Activated CD8-positive, alpha-beta memory T cell treated with anti-CD3 and anti-CD28 coated beads, Interleukin-2, amount 10 ng/mL, durations not matched to agents 7 days and 5 days (primary cell): ENCODE results near the gene GPSM1. TPM values are rescaled to one million over a fixed set of nuclear protein-coding genes. Genes with fewer than 3 reads are reported as not detected.

Source experiments
- ATAC-seq: fragments of 150-1000 bp; cut with Tn5 transposase; one replicate; pipeline ENCODE4 v1.10.0; 2021; ENCODE audit warnings: moderate library complexity
- CTCF ChIA-PET: fragments of 350-600 bp; sonication (Branson Sonifier 250); formaldehyde crosslinking; loops from one replicate; lab custom pipeline; 2021; ENCODE audit warnings: antibody characterized with exemption; lab: Charles Lee
- DNase-seq: peaks from one replicate; pipeline ENCODE4 v3.0.0-alpha.2; 2020
- H3K27ac Mint-ChIP-seq: one replicate; pipeline ENCODE4 v1.8.0; 2021; ENCODE audit warnings: mild to moderate bottlenecking, mixed read lengths
- H3K27me3 Mint-ChIP-seq: one replicate; pipeline ENCODE4 v1.8.0; 2021; ENCODE audit warnings: mixed read lengths
- H3K36me3 Mint-ChIP-seq: one replicate; pipeline ENCODE4 v1.8.0; 2021; ENCODE audit warnings: mild to moderate bottlenecking, mixed read lengths
- H3K4me1 Mint-ChIP-seq: one replicate; pipeline ENCODE4 v1.8.0; 2021; ENCODE audit warnings: mixed read lengths
- H3K4me3 Mint-ChIP-seq: one replicate; pipeline ENCODE4 v1.8.0; 2021; ENCODE audit warnings: mild to moderate bottlenecking, moderate library complexity, mixed read lengths
- H3K9me3 Mint-ChIP-seq: one replicate; pipeline ENCODE4 v1.8.0; 2022; ENCODE audit warnings: low read depth, mixed read lengths
- total RNA-seq, 2 experiments: library from RNA; stranded (reverse); gene quantifications; one replicate each; pipeline ENCODE4 v1.2.3, GENCODE V29; 2021

GPSM1 gene
- total RNA-seq, 2 experiments from 2014 or later, result 4.5 to 6.7 TPM

GRCh38 chr9:136374183-136374575 is 46.8 kb downstream of the GPSM1 start:
- ATAC-seq (no peak), DNase-seq (no peak)
- no peaks in the 10 kb centered on the region for H3K9me3 Mint-ChIP-seq
- no peak overlapping the region for H3K27ac Mint-ChIP-seq
- no peak overlapping the region for H3K4me3 Mint-ChIP-seq
- no peaks in the 10 kb centered on the region for H3K4me1 Mint-ChIP-seq
- H3K27me3 Mint-ChIP-seq, result no peaks in the 10 kb centered on the region
- CTCF ChIA-PET, result interaction anchor here (1.4 kb wide), 2 partner anchors 11 to 22 kb away, joined by 4 to 7 read pairs; partner anchors contain the start of gene DNLZ
- no peaks in the 10 kb centered on the region for H3K36me3 Mint-ChIP-seq

- H3K4me1 Mint-ChIP-seq, result no peaks in the 10 kb centered on the region
- H3K9me3 Mint-ChIP-seq, result no peaks in the 10 kb centered on the region
- no peak overlapping the region for H3K27ac Mint-ChIP-seq
- H3K36me3 Mint-ChIP-seq, result no peaks in the 10 kb centered on the region
- no peak overlapping the region for H3K4me3 Mint-ChIP-seq
- no peaks in the 10 kb centered on the region for H3K27me3 Mint-ChIP-seq
- no peak for ATAC-seq
- DNase-seq, result no peak
- CTCF ChIA-PET, result interaction anchor here (1.0 to 1.4 kb wide), 2 partner anchors 11 to 22 kb away, joined by 3 to 4 read pairs; no protein-coding TSS in a partner anchor
Measured at GRCh38 chr9:136375096-136375495, 47.8 kb downstream of the GPSM1 start.

GRCh38 chr9:136376457-136376856 is 49.1 kb downstream of the GPSM1 start:
- H3K27ac Mint-ChIP-seq, result no peak overlapping the region
- H3K36me3 Mint-ChIP-seq, result no peaks in the 10 kb centered on the region
- CTCF ChIA-PET, result no interaction called here
- no peaks in the 10 kb centered on the region for H3K4me1 Mint-ChIP-seq
- H3K27me3 Mint-ChIP-seq, result no peaks in the 10 kb centered on the region
- no peaks in the 10 kb centered on the region for H3K9me3 Mint-ChIP-seq
- DNase-seq (no peak), ATAC-seq (no peak)
- H3K4me3 Mint-ChIP-seq, result no peak overlapping the region

GRCh38 chr9:136377341-136378169 is 50.2 kb downstream of the GPSM1 start:
- Mint-ChIP-seq H3K4me3 (no peak overlapping the region), H3K4me1 (no peaks in the 10 kb centered on the region), H3K27ac (no peak overlapping the region), H3K9me3 (no peaks in the 10 kb centered on the region), H3K36me3 (peaks cover under 1% of the 10 kb centered on the region), H3K27me3 (no peaks in the 10 kb centered on the region)
- ATAC-seq (no peak), DNase-seq (no peak)
- CTCF ChIA-PET, result interaction anchor here (0.9 kb wide), 1 partner anchor 14 kb away, joined by 3 read pairs; the partner anchor contains the start of gene DNLZ

- ATAC-seq (no peak), DNase-seq (no peak)
- Mint-ChIP-seq H3K27me3 (no peaks in the 10 kb centered on the region), H3K4me1 (no peaks in the 10 kb centered on the region), H3K36me3 (peaks cover 2% of the 10 kb centered on the region), H3K27ac (no peak overlapping the region), H3K9me3 (no peaks in the 10 kb centered on the region), H3K4me3 (no peak overlapping the region)
- CTCF ChIA-PET, result interaction anchor here (0.9 to 1.4 kb wide), 2 partner anchors 15 kb away, joined by 3 to 5 read pairs; partner anchors contain the start of gene DNLZ
Measured at GRCh38 chr9:136378170-136379002, 51.0 kb downstream of the GPSM1 start.

GRCh38 chr9:136379003-136379287 is 51.6 kb downstream of the GPSM1 start:
- H3K9me3 Mint-ChIP-seq, result no peaks in the 10 kb centered on the region

GRCh38 chr9:136379401-136379800 is 52.1 kb downstream of the GPSM1 start:
- H3K36me3 Mint-ChIP-seq, result peaks cover 8% of the 10 kb centered on the region
- CTCF ChIA-PET, result interaction anchor here (1.4 kb wide), 1 partner anchor 16 kb away, joined by 5 read pairs; the partner anchor contains the start of gene DNLZ
- no peaks in the 10 kb centered on the region for H3K27me3 Mint-ChIP-seq

More at GRCh38 chr9:136379003-136379287, 51.6 kb downstream of the GPSM1 start:
- Mint-ChIP-seq H3K27ac (no peak overlapping the region), H3K4me3 (no peak overlapping the region), H3K27me3 (no peaks in the 10 kb centered on the region), H3K4me1 (peaks cover 2% of the 10 kb centered on the region), H3K36me3 (peaks cover 4% of the 10 kb centered on the region)
- no peak for ATAC-seq
- CTCF ChIA-PET, result interaction anchor here (1.4 kb wide), 1 partner anchor 15 kb away, joined by 5 read pairs; the partner anchor contains the start of gene DNLZ
- DNase-seq, result no peak

GRCh38 chr9:136379891-136380290 is 52.6 kb downstream of the GPSM1 start:
- H3K4me1 Mint-ChIP-seq, result peaks cover 12% of the 10 kb centered on the region
- DNase-seq (no peak), ATAC-seq (no peak)
- H3K27ac Mint-ChIP-seq, result no peak overlapping the region
- no peaks in the 10 kb centered on the region for H3K9me3 Mint-ChIP-seq
- CTCF ChIA-PET, result interaction anchor here (1.4 kb wide), 1 partner anchor 16 kb away, joined by 5 read pairs; the partner anchor contains the start of gene DNLZ
- no peaks in the 10 kb centered on the region for H3K27me3 Mint-ChIP-seq
- peaks cover 13% of the 10 kb centered on the region for H3K36me3 Mint-ChIP-seq
- H3K4me3 Mint-ChIP-seq, result no peak overlapping the region

More at GRCh38 chr9:136379401-136379800, 52.1 kb downstream of the GPSM1 start:
- no peak overlapping the region for H3K4me3 Mint-ChIP-seq
- DNase-seq, result no peak
- H3K4me1 Mint-ChIP-seq, result peaks cover 7% of the 10 kb centered on the region
- no peak overlapping the region for H3K27ac Mint-ChIP-seq
- no peak for ATAC-seq
- no peaks in the 10 kb centered on the region for H3K9me3 Mint-ChIP-seq

GRCh38 chr9:136380381-136380780 is 53.0 kb downstream of the GPSM1 start:
- H3K27me3 Mint-ChIP-seq, result no peaks in the 10 kb centered on the region
- H3K27ac Mint-ChIP-seq, result no peak overlapping the region
- CTCF ChIA-PET, result no interaction called here
- DNase-seq (no peak), ATAC-seq (no peak)
- H3K4me3 Mint-ChIP-seq, result no peak overlapping the region
- H3K9me3 Mint-ChIP-seq, result no peaks in the 10 kb centered on the region
- peaks cover 18% of the 10 kb centered on the region for H3K36me3 Mint-ChIP-seq
- peaks cover 16% of the 10 kb centered on the region for H3K4me1 Mint-ChIP-seq

- H3K4me3 Mint-ChIP-seq, result no peak overlapping the region
- no peak for ATAC-seq
- peaks cover 25% of the 10 kb centered on the region for H3K36me3 Mint-ChIP-seq
- CTCF ChIA-PET, result no interaction called here
- H3K27ac Mint-ChIP-seq, result no peak overlapping the region
- peaks cover 2% of the 10 kb centered on the region for H3K9me3 Mint-ChIP-seq
- peaks cover 25% of the 10 kb centered on the region for H3K4me1 Mint-ChIP-seq
- no peak for DNase-seq
- H3K27me3 Mint-ChIP-seq, result no peaks in the 10 kb centered on the region
Measured at GRCh38 chr9:136381311-136381710, 54.0 kb downstream of the GPSM1 start.

- Mint-ChIP-seq H3K4me1 (peaks cover 25% of the 10 kb centered on the region), H3K9me3 (peaks cover 2% of the 10 kb centered on the region), H3K27ac (no peak overlapping the region), H3K4me3 (no peak overlapping the region), H3K27me3 (no peaks in the 10 kb centered on the region), H3K36me3 (peaks cover 28% of the 10 kb centered on the region)
- CTCF ChIA-PET, result interaction anchor here (0.8 kb wide), 1 partner anchor 69 kb away, joined by 3 read pairs; no protein-coding TSS in a partner anchor
- DNase-seq, result no peak
- ATAC-seq, result no peak
Measured at GRCh38 chr9:136381966-136382513, 54.7 kb downstream of the GPSM1 start.

GRCh38 chr9:136383436-136383835 is 56.1 kb downstream of the GPSM1 start:
- H3K4me1 Mint-ChIP-seq, result peaks cover 25% of the 10 kb centered on the region
- no peak overlapping the region for H3K4me3 Mint-ChIP-seq
- ATAC-seq (no peak), DNase-seq (no peak)
- no peaks in the 10 kb centered on the region for H3K27me3 Mint-ChIP-seq
- H3K9me3 Mint-ChIP-seq, result peaks cover 2% of the 10 kb centered on the region
- H3K36me3 Mint-ChIP-seq, result peaks cover 35% of the 10 kb centered on the region
- H3K27ac Mint-ChIP-seq, result no peak overlapping the region
- CTCF ChIA-PET, result interaction anchor here (1.4 kb wide), 1 partner anchor 21 kb away, joined by 4 read pairs; no protein-coding TSS in a partner anchor

GRCh38 chr9:136385015-136385414 is 57.7 kb downstream of the GPSM1 start:
- CTCF ChIA-PET, result interaction anchor here (0.8 to 2.5 kb wide), 4 partner anchors 14 to 22 kb away, joined by 3 to 13 read pairs (median 8); partner anchors contain the start of gene DNLZ
- Mint-ChIP-seq H3K27ac (peak overlapping the region; percentile 84), H3K36me3 (peaks cover 41% of the 10 kb centered on the region), H3K4me3 (peak overlapping the region; percentile 17), H3K27me3 (no peaks in the 10 kb centered on the region), H3K4me1 (peaks cover 30% of the 10 kb centered on the region), H3K9me3 (peaks cover 2% of the 10 kb centered on the region)
- ATAC-seq (peak; percentile 77), DNase-seq (peak; percentile 82)
